ENCODE results near the gene OVOL2.

Gene OVOL2

GRCh38 chr20:17987988-17988387, 69.7 kb downstream of the OVOL2 start:
- no peak for DNase-seq (ENCODE audit: low read depth)
- H3K4me3 ChIP-seq (ENCODE audit: low read depth, low read length) = no peak overlapping the region
- TF ChIP-seq, protein P1, sequence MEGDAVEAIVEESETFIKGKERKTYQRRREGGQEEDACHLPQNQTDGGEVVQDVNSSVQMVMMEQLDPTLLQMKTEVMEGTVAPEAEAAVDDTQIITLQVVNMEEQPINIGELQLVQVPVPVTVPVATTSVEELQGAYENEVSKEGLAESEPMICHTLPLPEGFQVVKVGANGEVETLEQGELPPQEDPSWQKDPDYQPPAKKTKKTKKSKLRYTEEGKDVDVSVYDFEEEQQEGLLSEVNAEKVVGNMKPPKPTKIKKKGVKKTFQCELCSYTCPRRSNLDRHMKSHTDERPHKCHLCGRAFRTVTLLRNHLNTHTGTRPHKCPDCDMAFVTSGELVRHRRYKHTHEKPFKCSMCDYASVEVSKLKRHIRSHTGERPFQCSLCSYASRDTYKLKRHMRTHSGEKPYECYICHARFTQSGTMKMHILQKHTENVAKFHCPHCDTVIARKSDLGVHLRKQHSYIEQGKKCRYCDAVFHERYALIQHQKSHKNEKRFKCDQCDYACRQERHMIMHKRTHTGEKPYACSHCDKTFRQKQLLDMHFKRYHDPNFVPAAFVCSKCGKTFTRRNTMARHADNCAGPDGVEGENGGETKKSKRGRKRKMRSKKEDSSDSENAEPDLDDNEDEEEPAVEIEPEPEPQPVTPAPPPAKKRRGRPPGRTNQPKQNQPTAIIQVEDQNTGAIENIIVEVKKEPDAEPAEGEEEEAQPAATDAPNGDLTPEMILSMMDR (conservative IDR thresholded peaks at IDR 0.05; ENCODE audit: low read depth, low read length) = no peak

DNA sequence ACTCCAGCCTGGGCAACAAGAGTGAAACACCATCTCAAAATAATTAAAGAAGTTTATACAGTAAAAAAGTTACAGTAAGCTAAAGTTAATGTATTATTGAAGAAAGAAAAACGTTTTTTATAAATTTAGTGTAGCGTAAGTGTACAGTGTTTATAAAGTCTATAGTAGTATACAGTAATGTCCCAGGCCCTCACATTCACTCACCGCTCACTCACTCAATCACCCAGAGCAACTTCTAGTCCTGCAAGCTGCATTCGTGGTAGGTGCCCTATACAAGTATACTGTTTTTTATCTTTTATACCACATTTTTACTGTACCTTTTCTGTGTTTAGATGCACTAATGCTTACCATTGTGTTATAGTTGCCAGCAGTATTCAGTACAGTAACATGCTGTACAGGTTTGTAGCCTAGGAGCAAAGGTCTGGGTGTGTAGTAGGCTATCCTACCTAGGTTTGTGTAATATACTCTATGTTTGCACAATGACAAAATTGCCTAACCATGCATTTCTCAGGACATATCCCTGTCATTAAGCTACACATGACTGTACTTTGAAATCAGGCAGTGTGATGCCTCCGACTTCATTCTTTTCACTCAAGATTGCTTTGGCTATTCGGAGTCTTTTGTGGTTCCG, 72.2 kb downstream of the OVOL2 start:
- TF ChIP-seq, protein P1 (conservative IDR thresholded peaks at IDR 0.05; ENCODE audit: low read depth, low read length) = no peak
- no peak for DNase-seq (ENCODE audit: low read depth)
- H3K4me3 ChIP-seq (ENCODE audit: low read depth, low read length) = no peak overlapping the region

DNA sequence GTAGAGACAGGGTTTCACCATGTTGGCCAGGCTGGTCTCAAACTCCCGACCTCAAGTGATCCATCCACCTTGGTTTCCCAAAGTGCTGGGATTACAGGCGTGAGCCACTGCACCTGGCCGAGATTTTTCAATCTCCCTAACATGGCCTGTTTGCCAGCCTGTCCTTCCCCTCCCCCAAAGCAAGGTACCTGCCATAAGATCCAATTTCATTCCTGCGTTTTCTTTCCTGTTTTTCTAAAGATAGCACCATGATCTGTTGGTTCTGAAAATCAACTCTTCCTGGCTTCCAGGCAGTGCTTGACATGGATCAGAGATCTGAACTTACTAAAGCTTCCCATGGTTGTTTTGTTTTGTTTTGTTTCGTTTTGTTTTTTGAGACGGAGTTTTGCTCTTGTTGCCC, 81.4 kb downstream of the OVOL2 start:
- TF ChIP-seq, protein P1 (conservative IDR thresholded peaks at IDR 0.05; ENCODE audit: low read depth, low read length) = no peak
- no peak overlapping the region for H3K4me3 ChIP-seq (ENCODE audit: low read depth, low read length)
- no peak for DNase-seq (ENCODE audit: low read depth)

Data from choroid plexus epithelial cell (primary cell).